ENCODE results near the gene DNAH10.

Gene DNAH10

DNA sequence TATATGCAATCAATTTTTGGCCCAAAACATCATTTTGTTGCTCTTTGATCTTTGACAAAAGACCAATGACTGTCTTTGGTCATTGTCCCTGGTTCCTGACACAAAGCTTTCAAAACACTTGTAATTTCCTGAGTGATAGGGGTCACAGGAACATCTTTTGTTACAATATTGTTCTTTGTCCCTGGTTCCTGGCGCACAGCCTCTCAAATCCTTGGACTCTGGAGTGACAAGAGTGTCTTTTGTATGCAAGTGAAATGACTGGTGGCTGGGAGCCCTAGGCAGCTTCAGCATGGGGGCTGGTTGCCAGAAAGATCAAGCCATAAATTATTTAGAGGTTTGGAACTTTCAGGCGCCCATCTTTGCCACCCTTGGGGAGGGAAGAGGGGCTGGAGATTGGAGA, 53.9 kb downstream of the DNAH10 start:
- Mint-ChIP-seq H3K27ac (no peak overlapping the region), H3K4me3 (no peak overlapping the region), H3K36me3 (ENCODE audit: insufficient read depth) (peaks cover 3% of the 10 kb centered on the region), H3K9me3 (no peaks in the 10 kb centered on the region), H3K27me3 (peaks cover 36 to 38% of the 10 kb centered on the region in 2 donors), H3K4me1 (ENCODE audit: low read depth in 2 of 2) (no peaks in the 10 kb centered on the region)
- DNase-seq (no peak), ATAC-seq (replicated peaks) (no peak)

GRCh38 chr12:123816896-123817537, 54.9 kb downstream of the DNAH10 start:
- H3K27me3 Mint-ChIP-seq, result peaks cover 34 to 38% of the 10 kb centered on the region in 2 donors
- H3K27ac Mint-ChIP-seq, result no peak overlapping the region
- H3K4me3 Mint-ChIP-seq, result no peak overlapping the region
- H3K9me3 Mint-ChIP-seq, result no peaks in the 10 kb centered on the region
- DNase-seq, result no peak
- no peak for ATAC-seq (replicated peaks)
- no peaks in the 10 kb centered on the region for H3K4me1 Mint-ChIP-seq (ENCODE audit: low read depth in 2 of 2)
- peaks cover 3% of the 10 kb centered on the region for H3K36me3 Mint-ChIP-seq (ENCODE audit: insufficient read depth)

GRCh38 chr12:123822804-123823203, 60.7 kb downstream of the DNAH10 start:
- H3K4me3 Mint-ChIP-seq, result no peak overlapping the region
- no peak overlapping the region for H3K27ac Mint-ChIP-seq
- peaks cover 43 to 56% of the 10 kb centered on the region in 2 donors for H3K27me3 Mint-ChIP-seq
- ATAC-seq (replicated peaks) (no peak), DNase-seq (no peak)
- peaks cover 3% of the 10 kb centered on the region for H3K36me3 Mint-ChIP-seq (ENCODE audit: insufficient read depth)
- H3K4me1 Mint-ChIP-seq (ENCODE audit: low read depth in 2 of 2), result no peaks in the 10 kb centered on the region
- no peaks in the 10 kb centered on the region for H3K9me3 Mint-ChIP-seq

DNA sequence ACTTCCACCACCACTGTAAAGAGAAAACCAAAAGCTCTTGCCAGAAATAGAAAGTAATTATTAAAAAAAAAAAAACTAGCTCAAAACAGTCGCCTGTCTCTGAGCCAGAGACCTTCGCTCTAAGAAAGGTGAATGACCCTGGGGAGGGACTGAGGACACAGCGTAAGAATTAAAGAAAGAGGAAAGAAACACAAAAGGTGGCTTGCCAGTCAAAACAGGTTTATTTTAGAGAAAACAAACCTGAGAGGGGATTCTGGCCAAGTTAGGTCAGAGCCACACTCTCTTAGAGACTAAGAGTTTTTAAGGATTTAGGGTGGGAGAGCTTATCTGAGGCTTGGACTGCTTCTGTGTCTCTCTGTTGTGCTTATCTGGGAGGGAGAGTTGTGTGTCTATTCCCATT, 66.0 kb downstream of the DNAH10 start:
- no peak overlapping the region for H3K4me3 Mint-ChIP-seq
- ATAC-seq (replicated peaks) (no peak), DNase-seq (no peak)
- no peak overlapping the region for H3K27ac Mint-ChIP-seq
- H3K36me3 Mint-ChIP-seq (ENCODE audit: insufficient read depth), result no peaks in the 10 kb centered on the region
- H3K27me3 Mint-ChIP-seq, result peaks cover 22 to 49% of the 10 kb centered on the region in 2 donors
- H3K4me1 Mint-ChIP-seq (ENCODE audit: low read depth in 2 of 2), result no peaks in the 10 kb centered on the region
- H3K9me3 Mint-ChIP-seq, result no peaks in the 10 kb centered on the region

GRCh38 chr12:123828854-123829547, 66.9 kb downstream of the DNAH10 start:
- ATAC-seq (replicated peaks) (no peak), DNase-seq (no peak)
- Mint-ChIP-seq H3K27ac (no peak overlapping the region), H3K4me1 (ENCODE audit: low read depth in 2 of 2) (no peaks in the 10 kb centered on the region), H3K27me3 (peaks cover 16 to 44% of the 10 kb centered on the region in 2 donors), H3K9me3 (no peaks in the 10 kb centered on the region), H3K36me3 (ENCODE audit: insufficient read depth) (no peaks in the 10 kb centered on the region), H3K4me3 (no peak overlapping the region)

DNA sequence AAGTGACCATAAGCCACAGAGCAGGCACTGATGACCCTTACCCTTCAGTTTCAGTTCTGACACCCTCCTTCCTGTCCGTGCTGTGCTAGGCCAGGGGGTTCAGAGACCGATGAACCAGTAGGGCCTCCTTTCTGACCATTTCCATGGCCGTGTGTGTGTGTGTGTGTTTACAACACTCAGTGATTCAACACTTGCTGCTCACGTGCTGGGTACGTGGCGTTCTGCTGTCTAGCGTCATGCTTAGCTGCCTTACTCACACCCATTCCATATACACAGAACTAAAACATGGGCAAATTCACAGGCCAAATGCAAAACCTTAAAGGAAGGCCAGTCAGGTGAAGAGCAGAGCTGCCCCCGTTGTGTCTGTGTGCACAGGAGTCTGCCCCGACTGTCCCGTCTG, 67.5 kb downstream of the DNAH10 start:
- Mint-ChIP-seq H3K9me3 (no peaks in the 10 kb centered on the region), H3K36me3 (ENCODE audit: insufficient read depth) (no peaks in the 10 kb centered on the region), H3K27me3 (peaks cover 13 to 38% of the 10 kb centered on the region in 2 donors), H3K27ac (no peak overlapping the region), H3K4me3 (no peak overlapping the region), H3K4me1 (ENCODE audit: low read depth in 2 of 2) (no peaks in the 10 kb centered on the region)
- ATAC-seq (replicated peaks) (no peak), DNase-seq (no peak)

- H3K36me3 Mint-ChIP-seq (ENCODE audit: insufficient read depth), result no peaks in the 10 kb centered on the region
- H3K27me3 Mint-ChIP-seq, result peaks cover 13 to 28% of the 10 kb centered on the region in 2 donors
- H3K27ac Mint-ChIP-seq, result no peak overlapping the region
- DNase-seq (no peak), ATAC-seq (replicated peaks) (no peak)
- no peaks in the 10 kb centered on the region for H3K4me1 Mint-ChIP-seq (ENCODE audit: low read depth in 2 of 2)
- H3K4me3 Mint-ChIP-seq, result no peak overlapping the region
- H3K9me3 Mint-ChIP-seq, result no peaks in the 10 kb centered on the region
These were observed 68.6 kb downstream of the DNAH10 start for GRCh38 chr12:123830675-123831074.

DNA sequence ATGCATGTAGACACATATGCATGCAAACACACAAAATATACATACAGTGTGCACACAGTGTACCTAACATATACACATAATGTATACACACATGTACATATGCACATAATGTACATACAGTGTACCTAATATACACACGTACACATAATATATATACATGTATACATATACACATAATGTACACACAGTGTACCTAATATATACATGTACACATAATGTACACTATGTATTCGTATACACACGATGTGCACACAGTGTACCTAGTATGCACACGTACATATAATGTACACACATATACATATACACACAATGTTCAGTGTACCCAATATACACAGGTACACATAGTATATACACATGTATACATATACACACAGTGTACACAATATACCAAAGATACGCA, 70.0 kb downstream of the DNAH10 start:
- ATAC-seq (replicated peaks), result no peak
- Mint-ChIP-seq H3K4me1 (ENCODE audit: low read depth in 2 of 2) (no peaks in the 10 kb centered on the region), H3K4me3 (no peak overlapping the region), H3K9me3 (no peaks in the 10 kb centered on the region), H3K36me3 (ENCODE audit: insufficient read depth) (no peaks in the 10 kb centered on the region), H3K27ac (no peak overlapping the region), H3K27me3 (peaks cover 13 to 28% of the 10 kb centered on the region in 2 donors)
- no peak for DNase-seq

- H3K27ac Mint-ChIP-seq, result no peak overlapping the region
- ATAC-seq (replicated peaks) (no peak), DNase-seq (no peak)
- H3K4me1 Mint-ChIP-seq (ENCODE audit: low read depth in 2 of 2), result no peaks in the 10 kb centered on the region
- H3K27me3 Mint-ChIP-seq, result peaks cover 7 to 14% of the 10 kb centered on the region in 2 donors
- H3K4me3 Mint-ChIP-seq, result no peak overlapping the region
- H3K9me3 Mint-ChIP-seq, result no peaks in the 10 kb centered on the region
- no peaks in the 10 kb centered on the region for H3K36me3 Mint-ChIP-seq (ENCODE audit: insufficient read depth)
These were observed 71.7 kb downstream of the DNAH10 start for GRCh38 chr12:123833830-123834229.

GRCh38 chr12:123834845-123835244, 72.7 kb downstream of the DNAH10 start:
- Mint-ChIP-seq H3K36me3 (ENCODE audit: insufficient read depth) (no peaks in the 10 kb centered on the region), H3K4me3 (no peak overlapping the region), H3K27me3 (peaks cover 5 to 6% of the 10 kb centered on the region in 2 donors), H3K4me1 (ENCODE audit: low read depth in 2 of 2) (no peaks in the 10 kb centered on the region), H3K27ac (no peak overlapping the region), H3K9me3 (no peaks in the 10 kb centered on the region)
- ATAC-seq (replicated peaks) (no peak), DNase-seq (no peak)

- no peak for DNase-seq
- H3K27me3 Mint-ChIP-seq, result peaks cover 9 to 10% of the 10 kb centered on the region in 2 donors
- H3K27ac Mint-ChIP-seq, result no peak overlapping the region
- H3K4me1 Mint-ChIP-seq (ENCODE audit: low read depth in 2 of 2), result no peaks in the 10 kb centered on the region
- ATAC-seq (replicated peaks), result no peak
- H3K9me3 Mint-ChIP-seq, result no peaks in the 10 kb centered on the region
- H3K36me3 Mint-ChIP-seq (ENCODE audit: insufficient read depth), result no peaks in the 10 kb centered on the region
- H3K4me3 Mint-ChIP-seq, result no peak overlapping the region
These were observed 74.2 kb downstream of the DNAH10 start for GRCh38 chr12:123836292-123836691.

DNA sequence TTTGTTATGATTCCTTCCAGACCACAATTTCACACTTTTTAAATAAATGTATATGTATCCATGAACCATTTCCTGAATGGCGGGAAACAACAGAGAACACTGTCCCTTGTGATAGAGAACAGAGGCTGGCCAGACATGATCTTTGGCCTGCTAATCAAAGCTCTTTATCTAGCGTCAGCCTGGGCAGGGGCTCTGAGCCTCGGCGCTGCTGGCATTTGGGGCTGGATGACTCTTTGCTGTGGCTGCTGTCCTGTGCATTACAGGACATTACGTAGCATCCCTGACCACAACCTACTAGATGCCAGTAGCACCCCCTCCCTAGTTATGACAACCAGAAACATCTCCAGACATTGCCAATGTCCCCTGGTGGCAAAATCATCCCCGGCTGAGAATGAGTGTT, 77.7 kb downstream of the DNAH10 start:
- H3K36me3 Mint-ChIP-seq (ENCODE audit: insufficient read depth), result no peaks in the 10 kb centered on the region
- no peak overlapping the region for H3K4me3 Mint-ChIP-seq
- H3K4me1 Mint-ChIP-seq (ENCODE audit: low read depth in 2 of 2), result peaks cover 0 to 2% of the 10 kb centered on the region in 2 donors
- no peak for DNase-seq
- peaks cover 12 to 14% of the 10 kb centered on the region in 2 donors for H3K27me3 Mint-ChIP-seq
- H3K27ac Mint-ChIP-seq, result peak overlapping the region in 1 of 2 donors; percentile 29
- H3K9me3 Mint-ChIP-seq, result no peaks in the 10 kb centered on the region
- ATAC-seq (replicated peaks), result no peak

DNA sequence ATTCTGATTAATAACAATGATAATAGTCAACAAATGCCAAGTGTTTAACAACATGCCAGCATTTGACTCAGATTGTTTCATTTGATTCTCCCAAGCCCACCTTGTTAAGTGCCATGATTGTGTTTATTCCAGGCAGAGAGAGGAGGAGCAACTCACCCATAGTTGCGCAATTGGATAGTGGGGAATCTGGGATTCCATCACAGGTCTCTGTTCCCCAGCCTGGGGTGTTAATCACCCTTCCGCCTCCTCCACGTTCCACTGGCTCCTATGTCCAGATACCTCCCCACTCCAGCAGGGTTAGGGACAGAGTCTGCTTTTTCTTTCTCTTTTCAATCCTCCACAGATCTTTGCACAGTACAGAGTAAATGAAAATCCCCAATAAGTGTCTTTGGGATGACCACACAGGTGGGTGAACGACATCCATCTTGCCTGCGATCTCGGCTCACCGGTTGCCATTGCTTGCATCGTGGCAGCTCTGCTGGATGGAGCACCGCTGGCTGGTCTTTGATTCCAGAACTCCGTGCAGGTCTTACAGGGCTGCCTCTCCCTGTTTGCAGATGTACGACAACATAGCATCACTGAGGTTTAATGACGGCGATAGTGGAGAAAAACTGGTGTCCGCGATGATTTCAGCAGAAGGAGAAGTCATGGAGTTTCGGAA, 78.8 kb downstream of the DNAH10 start:
- H3K4me1 Mint-ChIP-seq (ENCODE audit: low read depth in 2 of 2), result peaks cover 0 to 2% of the 10 kb centered on the region in 2 donors
- DNase-seq (no peak), ATAC-seq (replicated peaks) (no peak)
- H3K27me3 Mint-ChIP-seq, result peaks cover 12 to 19% of the 10 kb centered on the region in 2 donors
- no peak overlapping the region for H3K27ac Mint-ChIP-seq
- no peak overlapping the region for H3K4me3 Mint-ChIP-seq
- H3K36me3 Mint-ChIP-seq (ENCODE audit: insufficient read depth), result no peaks in the 10 kb centered on the region
- no peaks in the 10 kb centered on the region for H3K9me3 Mint-ChIP-seq

Data from effector memory CD8-positive, alpha-beta T cell (primary cell).